Calu3 (cell line): ENCODE data around the gene PPARA. TPM values are rescaled to one million over a fixed set of nuclear protein-coding genes. Genes with fewer than 3 reads are reported as not detected.

Experiments used
- BruUV-seq: library from RNA; stranded (reverse); fragments of 400-500 nt; replicated peaks from 2 replicates; lab custom pipeline; 2021; lab: Mats Ljungman, UMichigan
- CTCF ChIA-PET: fragments of 300-600 bp; sonication (Branson Sonifier 250); formaldehyde crosslinking; loops from one replicate; lab custom pipeline; 2022; ENCODE audit warnings: antibody characterized with exemption; lab: Charles Lee
- DNase-seq: peaks from one replicate; pipeline ENCODE4 v3.0.0; 2022
- H3K27ac Mint-ChIP-seq: one replicate; pipeline ENCODE4 v1.8.0; 2022; ENCODE audit warnings: mixed read lengths; ENCODE audit not compliant: unreplicated experiment
- H3K27me3 Mint-ChIP-seq: one replicate; pipeline ENCODE4 v1.8.0; 2022; ENCODE audit warnings: mixed read lengths; ENCODE audit not compliant: unreplicated experiment
- H3K36me3 Mint-ChIP-seq: one replicate; pipeline ENCODE4 v1.8.0; 2022; ENCODE audit warnings: mild to moderate bottlenecking, moderate library complexity, mixed read lengths; ENCODE audit not compliant: insufficient read depth, unreplicated experiment
- H3K4me1 Mint-ChIP-seq: one replicate; pipeline ENCODE4 v1.8.0; 2022; ENCODE audit warnings: mild to moderate bottlenecking, low read depth, mixed read lengths; ENCODE audit not compliant: unreplicated experiment
- H3K4me3 Mint-ChIP-seq: one replicate; pipeline ENCODE4 v1.8.0; 2022; ENCODE audit warnings: mild to moderate bottlenecking, low read depth, moderate library complexity, mixed read lengths; ENCODE audit not compliant: unreplicated experiment
- H3K9me3 Mint-ChIP-seq: one replicate; pipeline ENCODE4 v1.8.0; 2022; ENCODE audit warnings: low read depth, mixed read lengths; ENCODE audit not compliant: unreplicated experiment
- CTCF ChIP-seq: fragments of 200-600 bp; IDR thresholded peaks from one replicate; pipeline ENCODE4 v1.8.0; 2022; ENCODE audit warnings: antibody characterized with exemption; ENCODE audit not compliant: unreplicated experiment
- intact Hi-C: fragments of 100-400 bp; cut with micrococcal nuclease; formaldehyde crosslinking; loops from one replicate; pipeline ENCODE4 v1.10.0; 2022; ENCODE audit not compliant: unreplicated experiment
- total RNA-seq: library from RNA; stranded (reverse); gene quantifications from 2 replicates; pipeline ENCODE4 v1.2.3, GENCODE V29; 2022

Gene PPARA
- total RNA-seq, 1 experiment from 2014 or later: 22.7 TPM

GRCh38 chr22:46159212-46159611 is 8.9 kb downstream of the PPARA start:
- no peaks in the 10 kb centered on the region for H3K27me3 Mint-ChIP-seq
- DNase-seq: no peak
- H3K9me3 Mint-ChIP-seq: no peaks in the 10 kb centered on the region
- intact Hi-C loops: loop anchor here (10.0 kb wide), 1 partner anchor 106 kb away; the partner anchor contains the start of genes PKDREJ and TTC38
- CTCF ChIA-PET: no interaction called here
- H3K36me3 Mint-ChIP-seq: peaks cover 4% of the 10 kb centered on the region
- no peak overlapping the region for H3K27ac Mint-ChIP-seq
- no TSS peak for BruUV-seq
- H3K4me3 Mint-ChIP-seq: no peak overlapping the region
- no peak for TF ChIP-seq CTCF
- peaks cover 14% of the 10 kb centered on the region for H3K4me1 Mint-ChIP-seq

GRCh38 chr22:46159777-46160176 is 9.5 kb downstream of the PPARA start:
- peaks cover 4% of the 10 kb centered on the region for H3K36me3 Mint-ChIP-seq
- intact Hi-C loops: loop anchor here (10.0 kb wide), 1 partner anchor 105 kb away; the partner anchor contains the start of genes PKDREJ and TTC38
- H3K9me3 Mint-ChIP-seq: no peaks in the 10 kb centered on the region
- no peak for DNase-seq
- no peaks in the 10 kb centered on the region for H3K27me3 Mint-ChIP-seq
- BruUV-seq: no TSS peak
- H3K27ac Mint-ChIP-seq: no peak overlapping the region
- CTCF ChIA-PET: no interaction called here
- H3K4me3 Mint-ChIP-seq: no peak overlapping the region
- TF ChIP-seq CTCF: no peak
- peaks cover 14% of the 10 kb centered on the region for H3K4me1 Mint-ChIP-seq

- H3K27me3 Mint-ChIP-seq: no peaks in the 10 kb centered on the region
- H3K27ac Mint-ChIP-seq: no peak overlapping the region
- DNase-seq: no peak
- CTCF ChIA-PET: interaction anchor here (0.9 kb wide), 1 partner anchor 13 kb away, joined by 5 read pairs; no protein-coding TSS in a partner anchor
- H3K36me3 Mint-ChIP-seq: peaks cover 4% of the 10 kb centered on the region
- intact Hi-C loops: no loop called here
- no peaks in the 10 kb centered on the region for H3K9me3 Mint-ChIP-seq
- no TSS peak for BruUV-seq
- peaks cover 14% of the 10 kb centered on the region for H3K4me1 Mint-ChIP-seq
- H3K4me3 Mint-ChIP-seq: no peak overlapping the region
- no peak for TF ChIP-seq CTCF
These were observed 12.0 kb downstream of the PPARA start for GRCh38 chr22:46162285-46162684.

- Mint-ChIP-seq H3K27ac (no peak overlapping the region), H3K27me3 (no peaks in the 10 kb centered on the region), H3K36me3 (peaks cover 4% of the 10 kb centered on the region), H3K4me1 (peaks cover 14% of the 10 kb centered on the region), H3K4me3 (no peak overlapping the region), H3K9me3 (no peaks in the 10 kb centered on the region)
- no peak for DNase-seq
- intact Hi-C loops: no loop called here
- TF ChIP-seq CTCF: no peak
- BruUV-seq: no TSS peak
- CTCF ChIA-PET: interaction anchor here (0.6 kb wide), 1 partner anchor 259 kb away, joined by 3 read pairs; no protein-coding TSS in a partner anchor
These were observed 12.6 kb downstream of the PPARA start for GRCh38 chr22:46162771-46163556.
